Activated CD4-positive, alpha-beta T cell treated with anti-CD3 and anti-CD28 coated beads, Interleukin-2, amount 50 U/mL, for 16 hours (primary cell): ENCODE measurements around the gene KRT83.

Source experiments
- DNase-seq: peaks from one replicate; pipeline ENCODE4 v3.0.0-alpha.2; 2020

KRT83 gene

DNA sequence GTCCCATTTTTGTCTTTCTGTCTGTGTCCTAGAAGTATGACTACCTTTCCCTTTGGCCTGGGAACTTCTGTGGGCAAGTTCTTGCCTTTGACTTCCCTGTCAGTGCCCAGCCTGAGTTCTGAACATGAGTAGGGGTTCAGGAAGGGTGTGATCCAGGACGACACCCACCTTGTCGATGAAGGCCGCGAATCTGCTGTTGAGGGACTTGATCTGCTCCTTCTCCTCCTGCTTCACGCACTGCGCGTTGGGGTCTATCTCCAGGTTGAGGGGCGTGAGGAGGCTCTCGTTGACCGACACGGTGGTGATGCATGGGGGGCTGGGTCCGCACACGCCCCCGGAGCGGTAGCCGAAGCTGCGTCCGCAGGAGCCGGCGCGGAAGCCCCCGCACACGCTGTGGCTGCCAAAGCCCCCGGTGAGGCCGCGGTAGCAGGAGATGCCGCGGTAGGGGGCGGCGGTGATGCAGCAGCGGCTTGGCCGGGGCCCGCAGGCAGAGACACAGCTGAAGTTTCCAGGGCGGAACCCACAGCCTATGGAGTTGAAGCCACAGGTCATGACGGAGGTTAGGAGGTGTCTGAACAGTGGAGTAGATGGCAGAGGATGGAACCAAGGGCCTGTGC is at the start of gene KRT83:
TSS of gene KRT83 (minus strand) at position 615 of the 617 bp plus-strand sequence. CDS start at position 552, 63 bp downstream.
- no peak for DNase-seq

DNA sequence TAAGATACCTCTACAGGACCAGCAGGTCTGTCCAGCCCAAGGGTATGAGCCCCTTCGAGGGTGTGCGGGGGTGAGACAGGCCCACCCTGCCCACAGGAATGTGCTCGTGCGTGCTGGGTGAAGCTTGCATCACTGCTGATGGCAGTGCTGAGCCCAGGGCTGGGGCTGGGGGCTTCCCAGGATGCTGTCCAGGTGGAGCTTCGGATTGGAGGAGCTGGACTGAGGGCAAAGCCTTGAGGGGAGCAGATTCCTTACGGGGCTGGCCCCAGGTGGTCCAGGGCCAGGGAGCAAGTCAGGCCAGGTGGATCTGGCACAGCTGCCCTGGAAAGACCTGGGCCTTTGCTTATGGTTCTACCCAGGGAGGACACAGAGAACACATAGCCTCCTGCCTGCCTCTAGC is 48.6 kb upstream of the KRT83 start:
- DNase-seq, result no peak

DNA sequence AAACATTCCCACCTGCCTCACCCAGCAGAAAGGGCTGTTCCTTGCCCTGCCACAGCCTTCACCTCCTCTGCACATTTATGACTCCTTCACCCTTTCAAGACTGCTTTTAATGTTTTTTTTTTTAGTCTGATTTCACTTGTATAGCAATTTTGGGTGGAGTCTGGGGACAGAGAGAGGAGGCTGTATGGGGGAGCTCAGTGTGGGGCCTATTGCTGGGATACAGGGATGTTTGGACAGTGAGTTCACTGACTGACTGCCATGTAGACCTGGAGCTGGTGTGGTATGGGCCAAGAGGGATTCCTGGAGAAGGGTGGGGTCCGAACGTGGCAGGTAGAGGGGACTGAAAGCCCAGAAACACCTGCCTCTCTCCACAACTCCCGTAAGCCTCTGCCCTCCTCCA is 48.0 kb upstream of the KRT83 start:
- no peak for DNase-seq

DNA sequence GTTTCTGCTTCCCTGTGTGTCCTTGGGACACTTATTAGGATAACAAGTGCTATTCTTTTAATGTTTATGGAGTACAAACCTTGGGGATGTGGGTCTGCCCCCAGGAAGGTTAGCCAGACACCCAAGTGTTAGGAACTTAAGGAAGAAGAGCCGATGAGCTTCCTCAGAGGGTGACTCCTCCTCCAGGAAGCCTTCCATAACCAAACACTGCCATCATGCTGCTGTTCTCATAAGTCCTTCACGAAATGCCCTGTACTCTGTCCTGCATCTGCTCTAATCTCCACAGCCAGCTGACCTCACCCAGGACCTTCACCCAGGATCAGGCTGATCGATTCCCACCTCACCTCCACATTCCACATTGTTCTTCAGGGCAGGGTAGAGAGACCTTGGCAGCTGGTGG is 47.3 kb upstream of the KRT83 start:
- no peak for DNase-seq

DNA sequence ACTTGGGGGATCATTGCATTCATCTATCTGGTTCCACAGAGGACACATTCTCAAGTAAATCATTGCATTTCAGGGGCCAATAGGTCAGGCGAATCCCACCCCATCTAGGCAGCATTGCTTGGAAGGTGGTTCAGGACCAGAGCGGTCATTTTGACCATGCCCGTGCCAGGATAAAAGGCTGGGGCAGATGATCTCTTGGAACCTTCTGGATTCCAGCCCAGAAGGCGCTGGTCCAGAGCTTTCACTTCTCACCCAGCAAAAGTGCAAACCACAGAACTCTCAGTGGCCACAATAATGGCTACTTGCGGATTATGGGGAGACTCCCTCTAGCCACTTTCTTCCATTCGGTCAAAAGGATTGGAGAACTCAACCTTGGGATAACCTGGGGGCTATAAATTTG is 46.7 kb upstream of the KRT83 start:
- no peak for DNase-seq

DNA sequence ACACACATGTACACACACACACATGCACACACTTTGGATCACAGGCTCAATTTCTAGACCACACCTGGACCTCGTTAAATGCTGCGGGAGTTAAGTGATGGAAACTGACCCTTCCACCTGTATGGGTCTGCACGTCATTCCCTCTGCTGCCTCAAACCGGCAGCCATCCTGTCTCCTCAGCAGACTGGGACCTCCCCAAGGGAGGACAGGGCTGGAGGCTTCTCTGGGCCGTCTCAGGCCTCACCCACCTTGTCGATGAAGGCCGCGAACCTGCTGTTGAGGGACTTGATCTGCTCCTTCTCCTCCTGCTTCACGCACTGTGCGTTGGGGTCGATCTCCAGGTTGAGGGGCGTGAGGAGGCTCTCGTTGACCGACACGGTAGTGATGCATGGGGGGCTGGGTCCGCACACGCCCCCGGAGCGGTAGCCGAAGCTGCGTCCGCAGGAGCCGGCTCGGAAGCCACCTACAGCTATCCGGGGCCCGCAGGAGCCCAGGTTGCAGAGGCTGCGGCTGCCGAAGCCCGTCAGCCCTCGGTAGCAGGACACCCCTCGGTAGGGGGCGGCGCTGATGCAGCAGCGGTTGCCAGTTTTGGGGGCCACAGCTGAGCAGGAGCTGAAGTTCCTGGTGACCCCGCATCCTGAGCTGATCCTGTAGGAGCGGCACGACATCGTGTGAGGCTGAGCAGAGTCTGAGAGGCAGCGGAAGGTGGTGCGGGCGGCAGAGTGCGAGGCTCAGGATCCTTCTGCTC is 45.7 kb upstream of the KRT83 start, which contains the start of gene KRT85:
TSS of gene KRT85 (minus strand) at position 744 of the 748 bp plus-strand sequence. CDS start at position 668, 76 bp downstream.
- DNase-seq, result no peak

DNA sequence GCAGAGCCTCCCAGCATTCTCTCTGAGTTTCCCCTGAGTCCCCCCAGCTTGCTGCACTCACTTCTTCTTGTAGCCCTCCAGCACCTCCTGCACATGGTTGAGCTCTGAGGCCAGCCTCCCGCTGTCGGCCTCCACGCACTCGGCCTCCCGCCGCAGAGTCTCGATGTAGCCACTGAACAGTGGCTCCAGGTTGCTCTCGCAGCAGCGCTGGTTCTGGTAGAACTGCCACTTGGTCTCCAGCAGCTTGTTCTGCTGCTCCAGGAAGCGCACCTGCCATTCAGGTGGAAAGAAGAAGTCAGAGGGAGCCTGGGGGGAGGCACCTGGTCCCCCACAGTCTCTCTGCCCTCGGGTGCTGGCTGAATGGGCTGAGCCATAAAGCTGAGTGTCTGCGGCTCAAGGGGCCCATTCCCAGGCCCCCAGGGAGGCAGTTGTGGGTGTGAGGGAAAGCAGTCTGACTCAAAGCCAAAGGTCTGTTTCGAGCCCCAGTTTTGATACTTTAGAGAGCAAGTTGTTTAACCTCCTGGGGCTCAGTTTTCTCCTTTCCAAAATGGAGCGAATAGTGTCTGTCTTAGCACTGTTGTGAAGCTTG is 43.8 kb upstream of the KRT83 start:
- DNase-seq, result no peak

DNA sequence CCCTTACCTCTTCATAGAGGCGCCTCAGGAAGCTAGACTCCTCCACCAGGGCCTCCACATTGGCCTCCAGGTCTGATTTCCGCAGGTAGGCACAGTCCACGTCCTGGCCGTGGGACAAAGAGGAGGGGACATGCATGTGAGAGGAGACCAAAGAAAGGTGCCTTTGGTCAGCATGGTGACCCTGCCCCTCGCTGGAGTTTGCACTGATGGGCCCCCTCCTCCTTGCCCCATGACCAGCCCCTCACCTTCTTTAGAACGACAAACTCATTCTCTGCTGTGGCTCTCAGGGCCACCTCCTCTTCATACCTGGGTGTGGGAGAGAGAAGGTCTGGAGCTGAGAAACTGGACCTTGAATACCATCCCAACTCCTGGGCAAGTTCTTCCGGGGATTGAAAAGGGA is 42.9 kb upstream of the KRT83 start:
- no peak for DNase-seq

DNA sequence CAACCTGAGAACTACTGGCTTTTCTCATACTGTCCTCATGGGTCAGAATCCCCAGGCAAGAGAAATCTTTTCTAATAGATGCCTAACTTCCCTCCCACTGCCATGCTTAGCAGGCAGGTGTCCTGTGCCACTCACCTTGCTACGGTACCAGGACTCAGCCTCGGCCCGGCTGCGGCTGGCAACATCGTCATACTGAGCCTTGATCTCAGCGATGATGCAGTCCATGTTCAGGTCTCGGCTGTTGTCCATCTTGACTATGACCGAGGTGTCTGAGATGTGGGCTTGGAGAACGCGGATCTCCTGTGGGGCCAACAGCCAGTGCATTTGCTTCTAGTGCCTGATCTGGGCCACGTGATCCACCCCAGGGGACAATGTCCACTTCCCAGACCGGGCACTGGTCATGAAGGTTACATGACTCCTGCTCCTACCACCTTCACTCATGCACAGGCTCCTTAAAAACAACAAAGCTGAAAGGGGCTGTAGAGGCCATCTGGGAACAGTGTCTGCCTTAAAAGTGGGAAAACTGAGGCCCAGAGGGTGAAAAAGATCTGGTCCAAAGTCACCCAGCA is 42.0 kb upstream of the KRT83 start:
- no peak for DNase-seq

DNA sequence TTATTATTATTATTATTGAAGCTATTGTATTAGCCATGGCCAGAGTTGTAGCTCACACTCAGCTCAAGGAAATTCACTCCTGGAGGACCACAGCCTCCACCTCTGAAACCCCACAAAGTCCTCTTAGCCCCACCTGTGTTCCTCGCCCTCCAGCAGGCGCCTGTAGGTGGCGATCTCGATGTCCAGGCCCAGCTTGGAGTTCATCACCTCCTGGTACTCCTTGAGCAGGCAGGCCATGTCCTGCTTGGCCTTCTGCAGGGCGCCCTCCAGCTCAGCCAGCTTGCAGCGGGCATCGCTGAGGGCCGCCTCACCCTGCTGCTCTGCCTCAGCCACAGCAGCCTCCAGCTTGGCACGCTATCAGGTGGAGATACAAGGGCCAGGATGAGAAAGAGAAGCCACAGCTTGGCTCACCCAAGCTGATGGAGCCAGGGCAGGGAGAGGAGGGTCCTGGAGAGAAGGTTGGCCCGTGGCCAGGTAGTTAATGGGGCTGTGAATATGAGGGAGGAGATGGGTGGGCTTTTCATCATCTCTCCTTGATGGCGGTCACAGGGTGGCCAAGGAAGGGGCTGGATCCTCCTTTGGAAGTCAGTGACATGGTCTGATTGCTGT is 41.0 kb upstream of the KRT83 start:
- no peak for DNase-seq

DNA sequence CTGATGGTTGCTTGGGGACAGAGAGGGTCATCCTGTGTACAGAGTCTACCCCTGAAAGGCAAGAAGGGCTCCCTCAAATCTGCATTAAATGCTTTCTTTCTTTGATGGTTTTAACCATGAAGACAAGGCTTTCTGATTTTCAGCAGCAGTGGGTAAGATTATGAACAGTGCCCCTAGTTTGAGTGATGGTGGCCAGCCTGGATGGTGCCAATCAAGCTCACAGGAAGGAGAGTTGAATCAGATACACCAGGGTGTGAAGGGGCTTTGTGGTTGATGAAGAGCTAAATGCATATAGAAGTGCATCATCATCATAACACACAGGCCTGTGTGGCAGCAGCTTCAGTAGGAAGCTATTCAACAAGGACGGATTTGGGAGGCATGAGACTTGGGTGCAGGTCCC is 40.4 kb upstream of the KRT83 start:
- DNase-seq, result no peak

DNA sequence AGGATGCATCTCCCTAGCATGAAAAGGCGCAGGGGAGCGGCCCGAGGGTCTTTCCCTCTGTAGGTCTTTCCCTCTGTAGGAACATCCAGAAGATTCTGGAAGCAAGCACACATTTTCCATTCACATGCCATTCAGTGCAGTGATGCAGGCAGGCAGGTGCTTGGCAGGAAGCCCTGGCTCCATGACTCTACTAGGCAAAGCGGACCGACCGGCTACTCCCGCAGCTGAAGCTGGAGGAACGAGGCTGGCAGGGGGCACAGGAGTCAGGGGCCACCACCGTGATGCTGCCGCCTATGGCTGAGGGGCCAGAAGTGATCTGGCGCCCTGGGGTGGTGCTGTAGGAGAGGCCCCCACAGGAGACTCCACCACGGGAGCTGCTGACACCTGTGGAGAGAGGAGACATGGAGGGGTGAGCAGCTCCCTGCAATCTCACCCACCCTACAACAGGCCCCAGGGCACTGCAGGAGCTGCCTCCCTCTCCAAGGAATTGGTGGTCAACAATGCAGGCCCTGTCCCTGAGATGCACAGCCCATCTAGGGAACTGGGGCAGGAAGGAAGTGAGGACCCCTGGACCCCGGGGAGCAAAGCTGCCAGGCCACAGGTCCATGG is 39.6 kb upstream of the KRT83 start:
- DNase-seq, result no peak

DNA sequence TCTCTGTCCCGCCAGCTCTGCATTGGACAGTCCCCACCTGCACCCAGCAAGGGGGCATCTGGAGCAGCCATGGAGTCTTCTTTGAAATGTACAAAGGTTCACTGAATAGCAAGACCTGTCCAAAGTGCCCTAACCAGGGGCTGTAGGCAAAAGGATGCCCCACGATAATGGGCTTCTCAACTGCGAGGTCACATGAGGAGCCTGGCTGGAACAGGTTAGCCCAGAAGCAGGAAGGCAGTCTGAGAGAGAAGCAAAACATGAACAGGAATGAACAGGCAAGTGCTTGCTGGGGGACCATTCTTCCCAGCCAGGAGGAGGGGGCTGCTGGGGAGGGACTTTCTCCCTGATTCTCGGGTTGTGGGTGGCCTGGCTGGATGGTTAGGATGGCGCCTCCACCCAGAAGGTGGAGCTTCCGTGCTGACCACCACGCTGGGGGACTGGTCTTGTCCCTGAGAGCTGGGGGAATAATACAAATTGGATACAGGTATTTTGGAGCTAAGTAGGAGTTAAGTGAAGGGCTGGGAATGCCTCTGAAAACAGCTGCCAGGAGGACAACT is 39.0 kb upstream of the KRT83 start:
- no peak for DNase-seq

DNA sequence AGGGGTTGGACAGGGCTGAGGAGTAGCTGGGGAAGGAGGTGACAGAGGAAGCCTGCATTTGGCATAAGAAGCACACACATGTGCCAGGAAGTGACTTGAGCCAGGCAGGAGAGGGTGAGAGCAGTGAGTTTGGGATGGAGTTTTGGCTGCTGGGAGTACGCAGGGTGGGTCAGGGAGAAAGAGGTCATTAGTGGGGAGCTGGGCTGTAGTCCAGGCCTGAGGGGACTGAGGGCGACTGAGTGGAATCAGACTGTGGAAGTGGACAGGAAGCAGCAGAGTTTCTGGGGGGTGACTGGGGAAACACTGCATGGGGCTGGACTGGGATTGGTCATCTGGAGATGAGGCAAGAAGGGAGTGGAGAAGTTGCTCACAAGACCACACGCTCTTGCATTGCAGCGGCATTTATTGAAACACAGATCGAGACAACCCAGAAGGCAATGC is 38.4 kb upstream of the KRT83 start:
- DNase-seq, result no peak

DNA sequence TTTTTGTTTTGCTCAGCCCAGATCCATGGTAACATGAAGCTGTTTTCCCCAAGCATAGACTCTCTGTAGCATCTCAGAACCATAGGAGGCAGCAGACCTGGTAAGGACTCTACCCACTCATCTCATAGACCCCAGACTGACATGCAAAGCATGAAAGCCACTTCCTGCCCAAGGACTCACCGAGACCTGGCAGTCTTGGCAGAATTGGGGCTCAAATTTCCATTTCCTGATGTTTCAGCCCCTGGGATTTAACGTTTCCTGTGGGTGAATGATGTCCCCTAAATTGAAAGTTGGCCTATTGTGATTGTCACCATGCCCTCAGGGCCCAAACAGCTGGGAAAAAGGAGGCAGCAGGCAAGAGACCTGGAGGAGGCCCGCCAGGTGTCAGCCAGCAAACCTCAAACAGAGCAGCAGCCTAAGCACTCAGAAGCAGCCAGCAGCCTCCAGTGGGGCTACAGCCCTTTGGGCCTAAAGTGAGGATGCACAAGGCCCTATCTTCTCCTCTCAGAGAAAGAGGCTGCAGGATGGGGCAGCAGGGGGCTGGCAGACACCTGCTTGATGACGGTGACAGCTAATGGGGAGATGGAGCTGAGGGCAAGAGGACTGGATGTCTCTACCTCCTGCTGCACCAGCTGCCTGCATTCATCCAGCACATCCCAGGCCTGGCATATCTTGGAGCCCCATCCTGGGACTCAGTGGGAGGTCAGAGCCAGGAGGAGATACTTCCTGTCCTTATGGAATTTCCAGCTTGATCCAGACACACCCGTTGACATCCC is 37.6 kb upstream of the KRT83 start:
- no peak for DNase-seq

DNA sequence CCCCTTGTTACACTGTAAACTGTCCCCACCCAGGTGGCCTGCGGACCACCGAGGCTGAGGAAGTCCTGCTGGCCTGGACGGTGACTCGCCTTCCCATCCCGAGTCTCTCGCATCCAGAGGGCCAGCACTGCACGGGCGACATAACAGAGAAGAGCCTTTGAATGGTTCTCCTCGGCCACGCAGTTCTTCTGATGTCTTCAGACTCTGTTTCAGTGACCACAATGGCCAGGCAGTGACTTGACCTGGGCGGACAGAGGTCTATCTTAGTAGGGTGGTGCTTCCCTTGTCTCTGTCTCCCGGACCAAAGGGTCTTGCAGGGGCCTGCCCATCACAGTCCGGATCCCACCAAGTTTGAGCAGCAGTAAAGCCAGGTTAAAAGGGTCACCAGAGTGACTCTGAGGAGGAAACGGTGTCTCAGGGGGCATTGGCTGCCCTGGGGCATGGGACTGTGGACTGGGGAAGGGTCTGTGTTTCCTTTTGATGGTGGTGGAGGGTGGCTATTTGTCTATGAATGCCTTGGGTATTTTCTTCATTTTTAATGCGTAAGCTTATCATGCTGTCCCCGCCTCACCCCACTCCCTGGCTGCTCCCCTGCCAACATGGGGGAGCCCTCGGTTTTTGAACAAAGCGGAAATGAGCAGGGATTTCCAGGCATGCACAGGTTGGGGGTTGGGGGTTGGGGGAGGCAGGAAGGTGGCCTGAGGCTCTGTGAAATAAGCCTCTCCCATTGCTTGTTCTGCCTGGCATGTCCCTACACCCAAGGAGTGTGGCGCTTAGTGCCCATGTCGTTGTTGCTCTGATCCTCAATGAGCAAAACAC is 35.8 kb upstream of the KRT83 start:
- no peak for DNase-seq

DNA sequence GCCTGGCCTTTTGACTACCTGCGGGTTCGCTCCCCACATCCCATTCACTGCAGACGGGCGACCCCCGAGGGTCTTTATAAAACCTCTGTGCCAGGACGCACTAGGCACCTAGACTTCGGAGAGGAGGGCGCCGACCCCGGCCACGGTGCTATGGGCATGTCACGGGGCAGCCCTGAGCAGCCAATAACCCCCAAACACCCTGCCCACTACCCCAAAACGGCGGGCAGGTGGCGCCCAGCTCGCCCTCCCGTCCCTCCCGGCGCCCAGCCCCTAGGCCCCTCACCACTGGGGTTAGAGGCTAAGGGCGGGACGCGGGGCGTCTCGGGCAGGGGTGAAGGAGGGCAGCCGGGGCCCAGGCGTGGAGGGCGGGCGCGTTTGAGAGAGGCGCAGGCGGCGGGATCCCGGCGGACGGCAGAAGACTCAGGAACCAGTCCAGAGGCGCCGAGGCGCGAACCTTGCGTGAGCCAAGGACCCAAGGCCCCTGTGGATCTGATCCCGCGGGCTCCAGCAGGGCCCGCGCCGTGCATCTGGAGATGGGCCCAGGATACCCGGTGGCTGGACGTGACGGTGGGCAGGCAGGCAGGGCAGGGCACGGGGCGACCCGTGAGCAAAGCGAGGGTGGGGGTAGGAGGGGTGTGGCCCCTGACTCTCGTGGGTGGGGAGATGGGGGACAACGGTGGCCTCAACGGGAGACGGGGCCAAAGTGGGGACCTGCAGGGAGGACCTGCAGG is 35.0 kb upstream of the KRT83 start:
- DNase-seq, result no peak

DNA sequence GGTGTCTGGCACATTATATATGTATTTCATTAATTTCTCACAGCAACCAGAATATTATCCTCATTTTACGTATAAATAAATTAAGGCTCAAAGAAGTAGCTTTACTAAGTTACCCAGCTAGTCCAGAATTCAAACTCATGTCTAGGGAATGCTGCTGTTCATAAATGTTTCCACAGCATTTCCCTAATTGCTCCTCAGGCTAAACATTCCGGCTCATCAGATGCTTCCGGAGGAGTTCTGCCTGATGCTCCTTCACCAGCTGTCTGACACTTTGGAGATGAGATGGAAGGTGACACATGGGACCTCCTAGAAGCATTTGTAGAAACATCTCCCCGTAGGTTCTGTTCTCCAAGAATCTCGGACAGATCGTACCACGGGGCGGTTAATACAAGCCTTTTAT is 34.0 kb upstream of the KRT83 start:
- DNase-seq, result no peak

DNA sequence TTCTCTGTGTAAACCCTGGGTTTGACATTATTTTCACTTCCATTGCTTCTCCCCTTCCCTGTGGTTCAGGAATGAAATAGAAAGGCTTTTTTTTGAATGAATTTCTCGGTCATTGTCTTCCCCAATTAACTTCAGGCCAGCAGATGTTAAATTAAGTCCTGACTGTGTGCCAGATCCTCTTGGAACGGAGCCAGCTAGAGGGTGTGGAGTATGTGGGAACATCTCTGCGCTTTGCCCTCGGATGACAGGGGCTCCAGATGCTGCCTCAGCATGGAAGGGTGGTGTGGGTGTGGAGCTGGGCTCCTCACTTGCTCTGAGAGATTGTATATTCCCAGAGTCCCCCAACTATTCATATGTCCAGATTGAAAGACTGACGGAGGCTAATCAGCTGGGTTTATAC is 33.0 kb upstream of the KRT83 start:
- DNase-seq, result no peak

DNA sequence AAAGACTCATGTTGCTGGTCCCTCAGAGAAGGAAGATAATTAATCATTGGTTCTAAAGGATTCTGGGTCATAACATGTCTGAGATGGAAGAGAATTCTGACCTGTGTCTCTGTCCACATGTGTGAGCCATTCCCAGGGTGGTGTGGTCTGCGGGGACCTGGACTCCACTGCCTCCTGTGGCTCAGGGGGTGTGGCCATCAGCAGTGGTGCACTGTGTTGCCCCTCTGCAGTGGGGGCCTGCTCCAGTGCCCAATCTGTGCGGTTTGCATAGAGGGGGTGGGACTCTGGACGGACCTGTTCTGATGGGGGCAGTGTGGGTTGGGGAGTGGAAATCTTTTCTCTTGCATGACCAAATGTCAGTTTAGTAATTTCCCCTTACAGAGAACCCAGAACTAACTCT is 32.6 kb upstream of the KRT83 start:
- no peak for DNase-seq
